Neural cell (in vitro differentiated cells): Measurements from ENCODE around the gene ICAM3. TPM values are rescaled to one million over a fixed set of nuclear protein-coding genes. Genes with fewer than 3 reads are reported as not detected.

Source experiments
- H2AFZ ChIP-seq: fragments of 200-600, 300-800 bp; sonication (generic), shearing (Covaris generic); 2 replicates; pipeline ENCODE4 v1.6.0; 2014; ENCODE audit warnings: low read depth, mild to moderate bottlenecking, antibody characterized with exemption, low read length, moderate library complexity
- H3F3A ChIP-seq: fragments of 200-600 bp; shearing (Covaris generic); 2 replicates; pipeline ENCODE4 v1.6.1; 2016; ENCODE audit warnings: mild to moderate bottlenecking, moderate library complexity, mixed read lengths, antibody characterized with exemption, low read length; ENCODE audit not compliant: insufficient read depth, poor library complexity, severe bottlenecking
- H3K27ac ChIP-seq: fragments of 200-600, 300-800 bp; sonication (generic), shearing (Covaris generic); 2 replicates; pipeline ENCODE4 v1.5.1; 2014; ENCODE audit warnings: mild to moderate bottlenecking, low read length, moderate library complexity
- H3K27me3 ChIP-seq: fragments of 300-800, 200-600 bp; sonication (generic), shearing (Covaris generic); 2 replicates; pipeline ENCODE4 v1.6.0; 2014; ENCODE audit warnings: mild to moderate bottlenecking, low read depth, low read length, moderate library complexity; ENCODE audit not compliant: insufficient read depth
- H3K36me3 ChIP-seq: fragments of 300-800, 200-600 bp; sonication (generic), shearing (Covaris generic); 2 replicates; pipeline ENCODE4 v1.5.1; 2014; ENCODE audit warnings: mild to moderate bottlenecking, antibody characterized with exemption, low read length, moderate library complexity; ENCODE audit not compliant: insufficient read depth
- H3K4me2 ChIP-seq: fragments of 300-800, 200-600 bp; sonication (generic), shearing (Covaris generic); 2 replicates; pipeline ENCODE4 v1.6.0; 2014; ENCODE audit warnings: mild to moderate bottlenecking, low read length
- H3K4me3 ChIP-seq: fragments of 300-800, 200-600 bp; sonication (generic), shearing (Covaris generic); 2 replicates; pipeline ENCODE4 v1.5.1; 2014; ENCODE audit warnings: mild to moderate bottlenecking, low read length, moderate library complexity
- H3K79me2 ChIP-seq: fragments of 200-600 bp; shearing (Covaris generic); replicated peaks from 2 replicates; pipeline ENCODE4 v1.6.0; 2014; ENCODE audit warnings: mild to moderate bottlenecking, low read length, moderate library complexity; ENCODE audit not compliant: insufficient read depth
- H3K9ac ChIP-seq: fragments of 300-800, 200-600 bp; sonication (generic), shearing (Covaris generic); 2 replicates; pipeline ENCODE4 v1.6.1; 2016; ENCODE audit warnings: mild to moderate bottlenecking, low read length, mixed read lengths
- H3K9me2 ChIP-seq: fragments of 200-600 bp; shearing (Covaris generic); 2 replicates; pipeline ENCODE4 v1.6.1; 2016; ENCODE audit warnings: mild to moderate bottlenecking, low read length, mixed read lengths; ENCODE audit not compliant: insufficient read depth
- H3K9me3 ChIP-seq: fragments of 200-600, 300-800 bp; sonication (generic), shearing (Covaris generic); 2 replicates; pipeline ENCODE4 v1.6.1; 2016; ENCODE audit warnings: mild to moderate bottlenecking, mixed run types, low read length, moderate library complexity, mixed read lengths
- H4K20me1 ChIP-seq: fragments of 200-600 bp; shearing (Covaris generic); 2 replicates; pipeline ENCODE4 v1.6.1; 2016; ENCODE audit warnings: mild to moderate bottlenecking, mixed run types; ENCODE audit not compliant: insufficient read depth
- CTCF ChIP-seq: fragments of 450-650 bp; IDR thresholded peaks from 2 replicates; pipeline ENCODE4 v1.5.1; 2014; ENCODE audit warnings: antibody characterized with exemption, mild to moderate bottlenecking, moderate library complexity; ENCODE audit not compliant: poor library complexity, severe bottlenecking
- EP300 ChIP-seq: fragments of 450-650 bp; conservative IDR thresholded peaks from 2 replicates; pipeline ENCODE4 v1.6.1; 2014; ENCODE audit warnings: antibody characterized with exemption, mild to moderate bottlenecking, moderate library complexity; ENCODE audit not compliant: poor library complexity, severe bottlenecking
- EZH2 ChIP-seq: fragments of 200-600, 300-800 bp; shearing (Covaris generic), sonication (generic); IDR thresholded peaks from 2 replicates; pipeline ENCODE4 v1.6.1; 2014; ENCODE audit warnings: antibody characterized with exemption, low read length, borderline replicate concordance, mild to moderate bottlenecking; ENCODE audit not compliant: insufficient read depth, poor library complexity, severe bottlenecking
- MXI1 ChIP-seq: fragments of 450-650 bp; conservative IDR thresholded peaks from 2 replicates; pipeline ENCODE4 v1.6.1; 2014; ENCODE audit warnings: antibody characterized with exemption, mild to moderate bottlenecking; ENCODE audit not compliant: poor library complexity, severe bottlenecking
- POLR2AphosphoS5 ChIP-seq: IDR thresholded peaks from 2 replicates; pipeline ENCODE4 v1.6.1; 2012
- RAD21 ChIP-seq: fragments of 450-650 bp; conservative IDR thresholded peaks from 2 replicates; pipeline ENCODE4 v1.6.1; 2014; ENCODE audit warnings: antibody characterized with exemption, mild to moderate bottlenecking, moderate library complexity
- REST ChIP-seq: IDR thresholded peaks from 2 replicates; pipeline ENCODE4 v1.6.1; 2012; ENCODE audit warnings: borderline replicate concordance
- SMC3 ChIP-seq: fragments of 450-650 bp; conservative IDR thresholded peaks from 2 replicates; pipeline ENCODE4 v1.6.1; 2014; ENCODE audit warnings: antibody characterized with exemption, mild to moderate bottlenecking, moderate library complexity; ENCODE audit not compliant: poor library complexity
- TAF1 ChIP-seq: IDR thresholded peaks from 2 replicates; pipeline ENCODE4 v1.6.1; 2012; ENCODE audit warnings: low read depth
- polyA plus RNA-seq: library from polyadenylated mRNA; depleted of rRNA; stranded (reverse); fragments of >200 nt; gene quantifications from 2 replicates; pipeline ENCODE4 v1.2.3, GENCODE V29; 2014

The ICAM3 gene
- polyA plus RNA-seq, 1 donor from 2014 or later: 0.53 TPM

- Histone ChIP-seq H3K9ac (no peak overlapping the region), H3K9me3 (no peaks in the 10 kb centered on the region), H3K4me3 (no peak overlapping the region), H3K4me2 (no peak overlapping the region), H3K79me2 (peaks cover 5% of the 10 kb centered on the region), H3K27me3 (no peaks in the 10 kb centered on the region), H3K36me3 (no peaks in the 10 kb centered on the region), H2AFZ (no peak overlapping the region), H3F3A (no peaks in the 10 kb centered on the region), H4K20me1 (no peaks in the 10 kb centered on the region), H3K27ac (no peak overlapping the region), H3K9me2 (no peaks in the 10 kb centered on the region)
- TF ChIP-seq EP300 (no peak), SMC3 (no peak), REST (no peak), TAF1 (no peak), RAD21 (no peak), POLR2AphosphoS5 (no peak), EZH2 (no peak), CTCF (no peak), MXI1 (no peak)
These were observed 35.5 kb upstream of the ICAM3 start for GRCh38 chr19:10374931-10375330.

GRCh38 chr19:10372690-10373089 lies 33.3 kb upstream of the ICAM3 start:
- no peaks in the 10 kb centered on the region for H3K36me3 ChIP-seq
- TF ChIP-seq REST: no peak
- TF ChIP-seq EZH2: no peak
- no peak for TF ChIP-seq MXI1
- no peak for TF ChIP-seq EP300
- no peaks in the 10 kb centered on the region for H3K79me2 ChIP-seq

More at GRCh38 chr19:10372690-10373089, 33.3 kb upstream of the ICAM3 start:
- Histone ChIP-seq H3K4me2 (no peak overlapping the region), H3K27me3 (no peaks in the 10 kb centered on the region), H3K9me3 (no peaks in the 10 kb centered on the region), H4K20me1 (no peaks in the 10 kb centered on the region), H3K9me2 (no peaks in the 10 kb centered on the region), H2AFZ (no peak overlapping the region), H3K9ac (no peak overlapping the region), H3K4me3 (no peak overlapping the region), H3F3A (no peaks in the 10 kb centered on the region), H3K27ac (no peak overlapping the region)
